HG02870 (cell line): ENCODE results near the gene PSEN1.

Experiments used
- ATAC-seq: cut with Tn5 transposase; IDR thresholded peaks from one replicate; pipeline ENCODE4 v1.9.1; 2021; ENCODE audit warnings: mild to moderate bottlenecking, moderate library complexity; ENCODE audit not compliant: unreplicated experiment

PSEN1 gene

GRCh38 chr14:73211251-73212040, 75.1 kb downstream of the PSEN1 start:
- ATAC-seq, result no peak

GRCh38 chr14:73216030-73216429, 79.7 kb downstream of the PSEN1 start:
- no peak for ATAC-seq

- ATAC-seq, result no peak
Measured at GRCh38 chr14:73217411-73217810, 81.1 kb downstream of the PSEN1 start.

- no peak for ATAC-seq
Measured at GRCh38 chr14:73220061-73220460, 83.8 kb downstream of the PSEN1 start.

- ATAC-seq, result no peak
Measured at GRCh38 chr14:73220634-73221033, 84.3 kb downstream of the PSEN1 start.

- ATAC-seq, result no peak
Measured at GRCh38 chr14:73221945-73222344, 85.6 kb downstream of the PSEN1 start.

GRCh38 chr14:73223049-73223448, 86.7 kb downstream of the PSEN1 start:
- ATAC-seq, result peak; percentile 60

- no peak for ATAC-seq
Measured at GRCh38 chr14:73225496-73225895, 89.2 kb downstream of the PSEN1 start.

GRCh38 chr14:73227812-73228781, 91.8 kb downstream of the PSEN1 start:
- no peak for ATAC-seq

GRCh38 chr14:73230051-73230450, 93.7 kb downstream of the PSEN1 start:
- no peak for ATAC-seq

- no peak for ATAC-seq
Measured at GRCh38 chr14:73231981-73232851, 95.9 kb downstream of the PSEN1 start.

- no peak for ATAC-seq
Measured at GRCh38 chr14:73232984-73233383, 96.7 kb downstream of the PSEN1 start.

GRCh38 chr14:73233564-73233963, 97.3 kb downstream of the PSEN1 start:
- ATAC-seq, result no peak

- ATAC-seq, result no peak
Measured at GRCh38 chr14:73234029-73234428, 97.7 kb downstream of the PSEN1 start.

- ATAC-seq, result no peak
Measured at GRCh38 chr14:73234586-73235394, 98.5 kb downstream of the PSEN1 start.

GRCh38 chr14:73235531-73236155, 99.3 kb downstream of the PSEN1 start:
- ATAC-seq, result no peak

GRCh38 chr14:73236157-73236556, 99.8 kb downstream of the PSEN1 start:
- ATAC-seq, result no peak

- no peak for ATAC-seq
Measured at GRCh38 chr14:73236752-73237218, 100.5 kb downstream of the PSEN1 start.

GRCh38 chr14:73237219-73237785, 101.0 kb downstream of the PSEN1 start, which contains the start of gene PAPLN:
Gene PAPLN (plus strand): TSS chr14:73237506. CDS start chr14:73239779, 2,273 bp downstream.
- ATAC-seq, result no peak
